Stimulated activated CD4-positive, alpha-beta T cell treated with anti-CD3 and anti-CD28 coated beads, Interleukin-15, amount 100 ng/mL, for 24 hours (primary cell): ENCODE data around the gene SART3.

Source experiments
- DNase-seq: peaks from one replicate; pipeline ENCODE4 v3.0.0-alpha.2; 2020

Gene SART3, protein sequence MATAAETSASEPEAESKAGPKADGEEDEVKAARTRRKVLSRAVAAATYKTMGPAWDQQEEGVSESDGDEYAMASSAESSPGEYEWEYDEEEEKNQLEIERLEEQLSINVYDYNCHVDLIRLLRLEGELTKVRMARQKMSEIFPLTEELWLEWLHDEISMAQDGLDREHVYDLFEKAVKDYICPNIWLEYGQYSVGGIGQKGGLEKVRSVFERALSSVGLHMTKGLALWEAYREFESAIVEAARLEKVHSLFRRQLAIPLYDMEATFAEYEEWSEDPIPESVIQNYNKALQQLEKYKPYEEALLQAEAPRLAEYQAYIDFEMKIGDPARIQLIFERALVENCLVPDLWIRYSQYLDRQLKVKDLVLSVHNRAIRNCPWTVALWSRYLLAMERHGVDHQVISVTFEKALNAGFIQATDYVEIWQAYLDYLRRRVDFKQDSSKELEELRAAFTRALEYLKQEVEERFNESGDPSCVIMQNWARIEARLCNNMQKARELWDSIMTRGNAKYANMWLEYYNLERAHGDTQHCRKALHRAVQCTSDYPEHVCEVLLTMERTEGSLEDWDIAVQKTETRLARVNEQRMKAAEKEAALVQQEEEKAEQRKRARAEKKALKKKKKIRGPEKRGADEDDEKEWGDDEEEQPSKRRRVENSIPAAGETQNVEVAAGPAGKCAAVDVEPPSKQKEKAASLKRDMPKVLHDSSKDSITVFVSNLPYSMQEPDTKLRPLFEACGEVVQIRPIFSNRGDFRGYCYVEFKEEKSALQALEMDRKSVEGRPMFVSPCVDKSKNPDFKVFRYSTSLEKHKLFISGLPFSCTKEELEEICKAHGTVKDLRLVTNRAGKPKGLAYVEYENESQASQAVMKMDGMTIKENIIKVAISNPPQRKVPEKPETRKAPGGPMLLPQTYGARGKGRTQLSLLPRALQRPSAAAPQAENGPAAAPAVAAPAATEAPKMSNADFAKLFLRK

DNA sequence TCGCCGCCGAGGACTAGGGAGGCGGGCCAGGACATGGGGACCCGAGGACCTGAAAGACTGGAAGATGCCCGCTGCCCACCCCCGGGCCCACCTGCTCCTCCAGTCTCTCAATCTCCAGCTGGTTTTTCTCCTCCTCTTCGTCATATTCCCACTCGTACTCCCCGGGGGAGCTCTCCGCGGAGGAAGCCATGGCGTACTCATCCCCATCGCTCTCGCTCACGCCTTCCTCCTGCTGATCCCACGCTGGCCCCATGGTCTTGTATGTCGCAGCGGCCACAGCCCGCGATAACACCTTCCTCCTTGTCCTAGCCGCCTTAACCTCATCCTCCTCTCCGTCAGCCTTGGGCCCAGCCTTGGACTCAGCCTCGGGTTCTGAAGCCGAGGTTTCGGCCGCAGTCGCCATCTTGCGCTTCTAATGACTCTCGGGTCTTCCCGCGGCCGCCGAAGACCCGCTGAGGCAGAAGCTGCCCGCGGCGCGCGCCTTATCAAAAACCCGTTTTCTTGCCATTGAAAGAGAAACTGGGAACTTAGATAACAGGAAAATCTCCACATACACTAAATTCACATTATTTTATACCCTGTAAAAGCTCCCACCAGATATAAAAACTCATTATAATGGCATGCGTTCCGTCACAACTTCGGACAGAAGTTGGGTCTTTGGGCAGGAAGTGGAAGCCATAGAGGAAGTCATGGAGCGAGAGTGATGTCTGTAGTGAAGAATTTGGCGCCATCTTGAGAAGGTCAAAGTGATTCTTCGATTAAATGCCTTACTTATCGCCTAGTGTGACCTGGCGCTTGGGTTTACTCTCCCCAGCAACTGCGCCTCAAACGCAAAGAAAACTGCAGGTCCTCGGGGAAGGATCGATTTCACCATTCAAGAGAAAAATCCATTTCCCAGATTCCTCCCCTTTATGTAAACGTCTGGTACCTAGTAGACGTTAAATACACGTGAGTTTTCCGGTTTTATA is at the start of gene SART3:
SART3 (minus strand) TSS at position 422 of the 968 bp plus-strand sequence; CDS start at position 403, 19 bp downstream.
- peak; percentile 87 for DNase-seq

DNA sequence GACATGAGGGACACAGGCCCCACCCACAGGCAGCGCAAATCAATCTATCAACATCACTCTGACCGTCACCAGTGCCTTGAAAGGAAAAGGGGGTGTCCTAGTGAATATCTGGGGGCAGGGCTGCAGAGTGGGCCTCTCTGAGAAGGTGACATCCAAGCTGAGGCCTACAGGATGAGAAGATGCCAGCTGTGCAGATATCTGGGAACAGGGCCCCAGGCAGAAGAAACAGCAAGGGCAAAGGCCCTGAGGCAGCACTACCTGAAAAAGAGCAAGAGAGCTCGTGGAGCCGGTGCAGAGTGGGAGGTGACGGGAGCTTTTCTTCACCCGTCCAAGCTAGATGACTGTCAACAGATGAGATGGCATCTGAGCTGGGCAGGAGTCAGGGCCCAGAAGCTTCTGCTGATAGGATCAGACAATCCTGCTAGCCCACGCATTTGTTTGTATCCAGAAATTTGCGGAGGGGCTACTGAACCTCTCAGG is 49.4 kb upstream of the SART3 start:
- no peak for DNase-seq

DNA sequence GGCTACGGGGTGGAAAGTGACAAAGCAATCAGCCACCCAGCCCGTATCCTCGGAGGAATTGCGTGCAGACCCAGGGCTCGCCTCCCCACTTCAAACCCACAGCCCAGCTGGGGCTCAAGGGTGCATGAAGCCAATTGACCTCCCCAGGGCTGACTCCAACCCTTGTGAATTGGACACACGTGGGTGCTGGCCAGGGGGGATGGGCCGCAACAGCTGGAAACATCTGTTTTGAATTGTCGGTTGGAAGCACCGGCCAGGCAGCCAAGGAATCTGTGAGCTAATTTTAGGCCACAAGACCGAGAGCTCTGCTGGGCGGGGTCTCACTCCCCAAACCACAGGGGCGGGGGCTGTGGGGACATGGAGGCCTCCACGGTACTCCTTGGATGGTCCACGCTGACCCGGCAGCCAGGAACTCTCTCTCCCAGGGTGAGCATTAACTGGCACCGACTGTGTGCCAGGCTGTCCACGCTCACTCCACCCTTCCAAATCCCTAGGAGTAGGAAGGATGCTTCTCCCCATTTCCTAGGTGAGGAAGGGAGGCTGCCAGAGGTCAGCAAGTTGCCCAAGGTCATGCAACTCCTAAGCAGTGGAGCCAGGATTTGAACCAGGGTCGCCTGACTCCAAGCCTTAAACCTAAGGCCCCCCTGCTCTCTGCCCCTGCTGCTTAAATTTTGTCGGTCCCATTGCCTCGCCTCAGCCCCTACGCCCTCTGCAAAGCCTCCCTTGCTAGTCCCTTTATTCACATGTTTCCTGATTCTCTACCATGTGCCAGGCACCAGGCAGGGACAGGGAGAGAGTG is 48.8 kb upstream of the SART3 start:
- DNase-seq = no peak

DNA sequence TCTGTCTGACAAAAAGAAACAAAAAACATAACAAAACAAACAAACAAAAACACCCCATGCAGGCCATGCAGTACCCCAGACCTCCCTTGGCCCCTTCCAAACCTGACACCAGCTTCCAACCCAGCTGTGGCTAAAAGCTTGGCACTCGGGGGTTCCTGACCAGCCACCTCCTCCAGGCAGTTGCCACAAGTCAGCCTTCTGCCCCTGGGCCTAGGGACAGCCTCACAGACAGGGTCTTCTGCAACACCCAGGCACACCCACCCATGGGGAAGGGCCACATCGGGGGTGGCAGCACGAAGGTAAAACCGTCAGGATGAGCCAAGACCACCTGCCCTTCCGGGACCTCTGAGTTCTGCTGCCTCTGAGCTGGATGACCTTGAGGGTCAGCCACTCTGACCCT is 47.6 kb upstream of the SART3 start:
- DNase-seq = no peak

DNA sequence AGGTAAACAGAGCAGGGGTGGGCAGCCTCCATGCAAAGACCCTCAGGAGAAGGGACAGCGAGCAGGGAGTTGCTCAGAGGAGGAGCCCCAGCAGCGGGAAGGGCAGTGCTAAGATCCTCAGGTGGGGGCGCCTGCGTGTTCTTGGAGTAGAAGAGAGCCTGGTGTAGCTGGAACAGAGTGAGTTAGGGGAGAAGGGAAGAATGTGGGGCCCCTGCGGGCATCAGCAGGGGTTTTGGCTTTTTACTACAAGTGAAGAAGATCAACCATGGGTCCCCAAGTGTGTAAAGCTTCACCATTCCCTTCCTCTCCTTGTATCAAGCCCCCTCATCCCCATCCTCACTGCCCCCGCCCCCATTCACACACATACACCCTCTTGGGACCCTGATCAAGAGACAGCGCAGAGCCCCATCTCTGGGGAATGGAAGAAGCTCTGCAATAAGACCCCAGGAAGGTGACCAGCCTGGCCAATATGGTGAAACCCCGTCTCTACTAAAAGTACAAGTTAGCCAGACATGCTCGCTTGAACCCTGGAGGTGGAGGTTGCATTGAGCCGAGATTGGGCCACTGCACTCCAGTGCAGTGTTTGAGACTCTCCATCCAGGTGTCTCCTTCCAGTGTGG is 47.1 kb upstream of the SART3 start:
- no peak for DNase-seq

DNA sequence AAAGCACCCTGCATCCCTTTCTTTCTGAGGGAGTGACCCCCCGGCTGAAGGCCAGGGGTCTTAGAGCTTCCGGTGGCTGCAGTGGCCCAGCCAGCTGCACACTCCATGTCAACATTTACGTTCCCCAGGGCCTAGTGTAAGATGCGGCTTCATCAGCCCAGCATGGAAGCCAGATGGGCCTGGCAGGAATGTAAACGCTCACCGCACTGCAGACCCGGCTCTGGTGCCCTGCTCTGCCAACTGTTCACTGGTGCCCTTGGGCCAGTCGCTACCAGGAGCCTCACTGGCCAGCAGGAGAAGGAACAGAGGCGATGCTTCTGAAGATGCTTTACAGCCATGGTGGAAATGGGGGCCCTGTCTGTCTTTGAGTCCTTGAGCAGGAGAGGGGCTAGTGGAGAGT is 45.5 kb upstream of the SART3 start:
- DNase-seq = no peak

DNA sequence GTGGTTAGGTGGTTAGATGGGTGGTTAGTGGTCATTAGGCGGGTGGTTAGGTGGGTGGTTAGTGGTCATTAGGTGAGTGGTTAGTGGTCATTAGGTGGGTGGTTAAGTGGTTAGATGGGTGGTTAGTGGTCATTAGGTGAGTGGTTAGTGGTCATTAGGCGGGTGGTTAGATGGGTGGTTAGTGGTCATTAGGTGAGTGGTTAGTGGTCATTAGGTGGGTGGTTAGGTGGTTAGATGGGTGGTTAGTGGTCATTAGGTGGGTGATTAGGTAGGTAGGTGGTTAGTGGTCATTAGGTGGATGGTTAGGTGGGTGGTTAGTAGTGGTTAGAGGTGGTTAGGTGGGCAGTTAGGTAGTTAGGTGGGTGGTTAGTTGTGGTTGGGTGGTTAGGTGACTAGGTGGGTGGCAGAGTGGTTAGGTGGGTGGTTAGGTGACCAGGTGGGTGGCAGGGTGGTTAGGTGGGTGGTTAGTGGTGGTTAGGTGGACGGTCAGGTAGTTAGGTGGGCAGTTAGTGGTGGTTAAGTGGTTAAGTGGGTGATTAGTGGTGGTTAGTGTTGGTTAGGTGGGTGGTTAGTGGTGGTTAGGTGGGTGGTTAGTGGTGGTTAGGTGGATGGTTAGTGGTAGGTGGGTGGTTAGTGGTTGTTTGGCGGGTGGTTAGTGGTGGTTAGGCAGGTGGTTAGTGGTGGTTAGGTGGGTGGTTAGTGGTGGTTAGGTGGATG is 44.9 kb upstream of the SART3 start:
- DNase-seq = no peak

DNA sequence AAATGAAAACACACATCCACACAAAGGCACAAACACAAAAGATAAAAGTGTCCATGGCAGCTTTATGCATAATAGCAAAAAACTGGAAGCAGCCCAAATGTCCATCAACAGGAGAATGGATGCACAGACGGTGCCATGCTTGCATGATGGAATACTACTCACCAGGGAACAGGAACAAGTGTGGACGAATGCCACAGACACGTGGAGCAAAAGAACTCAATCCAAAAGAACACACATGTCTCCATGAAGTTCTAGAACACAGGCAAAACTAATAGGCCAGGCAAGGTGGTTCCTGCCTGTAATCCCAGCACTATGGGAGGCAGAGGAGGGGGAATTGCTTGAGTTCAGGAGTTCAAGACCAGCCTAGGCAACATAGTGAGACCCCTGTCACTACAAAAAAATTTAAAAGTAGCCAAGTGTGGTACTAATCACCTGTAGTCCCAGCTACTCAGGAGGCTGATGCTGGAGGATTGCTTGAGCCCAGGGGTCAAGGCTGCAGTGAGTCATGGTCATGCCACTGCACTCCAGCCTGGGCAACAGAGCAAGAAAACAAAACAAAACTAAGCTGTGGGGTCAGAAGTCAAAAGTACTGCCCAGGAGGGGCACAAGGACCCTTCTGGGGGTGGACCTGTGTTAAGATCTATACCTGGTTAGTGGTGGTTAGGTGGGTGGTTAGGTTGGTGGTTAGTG is 44.2 kb upstream of the SART3 start:
- DNase-seq = no peak

DNA sequence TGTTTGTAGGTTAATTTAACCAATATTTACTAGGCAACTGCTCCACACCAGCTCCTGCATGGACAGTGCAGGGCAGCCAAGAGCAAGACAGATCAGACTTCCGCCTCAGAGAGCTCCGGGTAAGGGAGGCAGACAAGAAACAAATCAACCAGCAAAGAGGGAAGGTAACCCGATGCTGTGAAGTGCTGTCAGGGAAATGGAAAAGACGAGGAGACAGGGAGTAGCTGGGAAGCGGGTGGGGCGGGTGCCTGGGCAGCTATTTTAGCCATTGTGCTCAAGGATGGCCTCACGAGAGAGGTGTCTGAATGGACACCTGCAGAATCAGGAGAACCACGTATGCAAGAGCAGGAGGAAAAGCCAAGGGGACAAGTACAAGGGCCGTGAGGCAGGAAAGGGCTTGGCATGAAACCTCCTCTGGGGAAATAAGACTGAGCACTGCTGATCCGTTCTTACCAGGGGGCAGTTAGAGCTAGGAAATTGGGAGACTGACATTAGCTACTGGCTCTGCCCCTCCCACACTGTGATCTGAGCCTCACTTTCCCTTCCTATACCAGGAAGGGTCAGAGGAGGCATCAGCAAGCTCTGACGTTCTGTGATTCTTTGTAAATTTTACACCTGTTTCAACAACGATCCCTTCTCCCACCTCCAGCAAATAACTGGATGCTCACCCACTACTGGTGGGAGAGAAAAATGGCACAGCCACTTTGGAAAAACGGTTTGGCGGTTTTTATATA is 43.4 kb upstream of the SART3 start:
- no peak for DNase-seq

DNA sequence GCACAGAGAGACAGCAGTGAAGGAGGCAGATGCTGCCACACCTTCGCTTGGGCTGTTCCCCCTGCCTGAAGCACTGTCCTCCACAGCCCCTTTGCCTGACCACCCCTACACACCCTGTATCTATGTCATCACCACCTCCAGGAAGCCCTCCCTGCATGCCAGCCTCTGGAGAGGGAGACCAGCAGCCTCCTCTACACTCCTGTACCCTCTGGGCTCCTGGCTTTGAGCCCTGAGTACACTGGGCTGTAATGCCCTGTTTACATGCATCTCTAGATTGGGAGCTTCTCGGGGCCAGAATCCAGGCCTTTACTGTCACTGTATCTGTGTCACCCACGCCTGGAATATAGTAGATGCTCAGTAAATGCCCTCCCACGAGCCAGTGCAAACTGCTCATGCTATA is 42.8 kb upstream of the SART3 start:
- DNase-seq = no peak

DNA sequence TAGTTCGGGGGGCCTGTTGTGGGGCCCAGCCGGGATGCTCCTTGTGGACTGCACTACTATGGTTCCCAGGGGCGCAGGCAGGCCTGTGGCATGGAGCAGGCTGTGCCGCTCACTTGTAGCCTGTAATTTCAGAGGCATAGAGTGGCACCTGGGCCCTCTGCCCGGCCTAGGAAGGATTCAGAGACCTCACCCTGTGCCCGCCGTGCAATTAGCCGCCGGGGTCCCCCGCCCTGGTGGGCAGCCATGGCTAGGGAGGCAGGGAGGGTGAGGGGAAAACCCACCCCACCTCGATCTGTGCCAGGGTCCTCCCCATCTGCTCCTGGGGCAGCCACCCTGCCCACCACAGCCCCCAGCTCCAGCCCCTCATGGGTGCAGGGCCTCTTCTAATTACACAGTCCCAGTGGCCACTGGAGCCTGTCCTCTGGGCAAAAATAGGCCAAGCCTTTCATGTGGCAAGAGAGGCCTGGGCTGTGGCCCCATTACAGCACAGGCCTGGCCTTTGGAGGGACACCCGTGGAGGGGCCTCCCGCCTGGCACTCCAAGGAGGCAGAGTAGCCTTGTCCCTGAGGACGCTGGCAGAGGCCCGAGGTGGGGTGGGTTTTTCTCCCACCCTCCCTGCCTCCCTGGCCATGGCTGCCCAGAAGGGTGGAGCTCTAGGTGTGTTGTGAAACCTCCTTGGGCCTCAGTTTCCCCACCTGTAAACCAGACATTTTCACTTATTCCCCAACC is 42.2 kb upstream of the SART3 start:
- no peak for DNase-seq

DNA sequence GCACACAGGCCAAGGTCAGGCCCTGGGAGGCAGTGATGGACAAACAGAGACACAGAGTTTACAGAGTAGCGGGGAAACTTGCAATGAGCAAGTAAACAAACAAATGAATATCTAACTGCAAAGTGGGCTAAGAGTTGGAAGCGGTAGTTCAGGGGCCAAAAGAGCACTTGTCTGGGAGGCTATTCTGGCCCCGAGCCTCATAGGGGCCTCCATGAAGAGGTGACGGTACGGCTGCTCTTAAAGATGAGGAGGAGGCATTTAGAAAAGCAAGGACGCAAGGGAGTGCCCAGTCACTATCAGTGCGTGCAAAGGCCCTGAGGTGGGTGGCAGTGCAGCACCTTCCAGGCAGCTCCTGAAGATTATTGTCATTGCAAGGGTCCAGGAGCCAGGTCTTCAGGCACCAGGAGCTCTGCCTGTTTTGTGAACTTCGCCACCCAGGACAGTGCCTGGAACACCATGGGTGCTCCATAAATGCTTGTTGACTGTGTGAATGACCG is 41.3 kb upstream of the SART3 start:
- DNase-seq = no peak

DNA sequence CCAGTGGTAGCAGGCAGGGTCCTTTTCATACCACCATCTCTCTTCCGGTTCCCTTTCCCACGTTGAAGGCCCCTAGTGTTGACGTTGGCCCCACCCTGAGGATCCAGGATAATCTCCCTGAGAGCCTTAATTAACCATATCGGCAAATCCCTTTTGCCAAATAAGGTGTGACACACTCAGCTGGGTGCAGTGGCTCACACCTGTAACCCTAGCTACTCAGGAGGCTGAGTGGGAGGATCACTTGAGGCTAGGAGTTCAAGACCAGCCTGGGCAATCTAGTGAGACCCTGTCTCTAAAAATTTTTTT is 39.7 kb upstream of the SART3 start:
- no peak for DNase-seq

DNA sequence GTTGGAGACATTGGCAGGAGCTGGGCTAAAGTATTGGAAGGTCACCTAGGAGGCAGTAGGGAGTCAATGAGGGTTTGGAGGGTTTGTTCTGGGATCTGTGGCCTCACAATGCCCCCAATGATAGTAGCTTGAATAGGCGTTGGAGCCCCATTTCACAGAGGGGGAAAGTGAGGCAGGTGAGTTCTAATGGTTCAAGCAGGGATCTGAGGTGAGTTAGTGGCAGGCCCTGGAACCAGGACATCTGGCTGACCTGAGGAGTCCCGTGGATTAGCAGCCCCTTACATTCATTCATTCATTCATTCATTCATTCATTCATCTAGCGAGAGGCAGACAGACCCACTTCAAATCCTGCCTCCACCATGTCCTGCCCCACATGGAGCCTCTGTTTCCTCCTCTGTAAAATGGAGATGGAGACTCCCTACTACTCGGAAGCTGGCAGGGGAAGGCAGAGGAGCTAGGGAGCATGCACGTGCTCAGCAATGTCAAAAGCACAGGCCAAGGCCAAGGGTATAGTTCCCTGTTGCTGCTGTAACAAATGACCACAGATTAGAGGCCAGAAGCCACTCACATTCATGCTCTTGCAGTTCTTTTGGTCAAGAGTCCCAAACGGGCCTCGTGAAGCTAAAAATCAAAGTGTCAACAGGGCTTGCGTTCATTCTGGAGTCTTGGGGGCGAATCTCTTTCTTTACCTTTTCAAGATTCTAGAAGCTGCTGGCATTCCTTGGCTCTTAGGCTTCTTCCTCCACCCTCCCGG is 39.2 kb upstream of the SART3 start:
- no peak for DNase-seq

DNA sequence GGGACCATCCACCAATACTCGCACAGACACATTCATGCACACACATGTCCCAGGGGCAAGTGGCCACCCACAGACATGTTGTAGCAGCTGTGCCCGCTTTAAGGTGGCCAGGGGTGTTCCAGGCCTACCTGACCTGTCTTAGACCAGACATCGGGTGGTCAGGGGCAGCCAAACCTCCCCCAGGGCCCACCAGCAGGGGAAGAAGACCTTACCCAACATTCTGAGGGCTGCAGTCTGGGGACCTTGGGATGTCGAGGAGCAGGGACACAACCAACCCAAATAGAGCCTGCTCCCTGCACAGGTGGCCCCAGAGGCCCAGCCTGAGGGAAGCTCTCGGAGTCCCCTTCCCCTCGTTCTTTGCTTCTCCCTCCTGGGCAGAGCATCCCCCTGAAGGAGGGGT is 38.6 kb upstream of the SART3 start:
- no peak for DNase-seq

DNA sequence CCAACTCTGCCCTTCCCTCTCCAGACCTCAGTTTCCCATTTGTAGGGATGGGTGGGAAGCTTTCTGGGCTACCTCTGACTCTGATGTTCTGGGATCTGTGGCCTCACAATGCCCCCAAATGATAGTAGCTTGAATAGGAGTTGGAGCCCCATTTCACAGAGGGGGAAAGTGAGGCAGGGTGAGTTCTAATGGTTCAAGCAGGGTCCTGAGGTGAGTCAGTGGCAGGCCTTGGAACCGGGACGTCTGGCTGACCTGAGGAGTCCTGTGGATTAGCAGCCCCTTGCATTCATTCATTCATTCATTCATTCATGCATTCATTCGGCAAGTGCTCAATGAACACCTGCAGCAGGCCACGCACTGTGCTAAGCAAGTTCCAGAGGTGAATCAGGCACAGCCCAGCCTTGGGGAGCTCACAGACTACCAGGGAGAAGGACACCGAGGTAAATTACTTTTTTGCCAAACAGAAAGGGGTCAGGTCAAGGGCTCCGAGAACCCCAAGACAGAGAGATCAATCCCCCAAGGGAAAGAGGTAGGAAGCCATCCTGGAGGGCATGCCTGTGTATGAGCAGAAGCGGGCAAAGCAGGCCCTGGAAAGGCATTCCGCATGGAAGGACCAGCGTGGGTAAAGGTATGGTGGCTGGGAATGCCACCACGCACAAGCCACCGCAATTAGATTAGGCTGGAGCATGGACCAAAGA is 37.7 kb upstream of the SART3 start:
- DNase-seq = no peak
